Hepatocyte (in vitro differentiated cells): ENCODE data around the gene EXOC6. TPM values are rescaled to one million over a fixed set of nuclear protein-coding genes. Genes with fewer than 3 reads are reported as not detected.
"Not testable (repeated sequence)": the region's sequence is repeated elsewhere in the genome, so short reads cannot be mapped to it uniquely, and the experiment has no call there.

ENCODE experiments used
- DNase-seq: peaks from one replicate; pipeline ENCODE4 v3.0.0-alpha.2; 2016; ENCODE audit warnings: low spot score
- H2AFZ ChIP-seq: fragments of 200-600 bp; sonication (generic); 2 replicates; pipeline ENCODE4 v1.6.0; 2016; ENCODE audit warnings: antibody characterized with exemption, mild to moderate bottlenecking
- H3K27ac ChIP-seq: fragments of 200-600 bp; sonication (generic); 2 replicates; pipeline ENCODE4 v1.5.1; 2016; ENCODE audit warnings: mild to moderate bottlenecking
- H3K27me3 ChIP-seq: fragments of 200-600 bp; sonication (generic); 2 replicates; pipeline ENCODE4 v1.6.1; 2016
- H3K36me3 ChIP-seq: fragments of 200-600 bp; sonication (generic); replicated peaks from 2 replicates; pipeline ENCODE4 v1.5.1; 2016; ENCODE audit warnings: low read depth; ENCODE audit not compliant: insufficient read depth
- H3K4me1 ChIP-seq: fragments of 200-600 bp; sonication (generic); 2 replicates; pipeline ENCODE4 v1.5.1; 2016; ENCODE audit warnings: mild to moderate bottlenecking, moderate library complexity; ENCODE audit not compliant: insufficient read depth
- H3K4me2 ChIP-seq: fragments of 200-600 bp; sonication (generic); 2 replicates; pipeline ENCODE4 v1.6.0; 2016
- H3K4me3 ChIP-seq: fragments of 200-600 bp; sonication (generic); 2 replicates; pipeline ENCODE4 v1.5.1; 2016; ENCODE audit warnings: mild to moderate bottlenecking
- H3K79me2 ChIP-seq: fragments of 200-600 bp; sonication (generic); 2 replicates; pipeline ENCODE4 v1.6.0; 2017; ENCODE audit warnings: mild to moderate bottlenecking
- H3K9me2 ChIP-seq: fragments of 200-600 bp; sonication (generic); replicated peaks from 2 replicates; pipeline ENCODE4 v1.6.0; 2017; ENCODE audit warnings: mild to moderate bottlenecking; ENCODE audit not compliant: insufficient read depth
- H3K9me3 ChIP-seq: fragments of 200-600 bp; sonication (generic); 2 replicates; pipeline ENCODE4 v1.5.1; 2016; ENCODE audit warnings: low read depth, mild to moderate bottlenecking
- H4K20me1 ChIP-seq: fragments of 200-600 bp; sonication (generic); 2 replicates; pipeline ENCODE4 v1.6.0; 2016; ENCODE audit warnings: mild to moderate bottlenecking; ENCODE audit not compliant: insufficient read depth, poor library complexity, severe bottlenecking
- CTCF ChIP-seq: fragments of 200-600 bp; sonication (generic); IDR thresholded peaks from 2 replicates; pipeline ENCODE4 v1.5.1; 2016; ENCODE audit warnings: antibody characterized with exemption, mild to moderate bottlenecking; ENCODE audit not compliant: poor library complexity
- EZH2 ChIP-seq: fragments of 200-600 bp; sonication (generic); IDR thresholded peaks from 2 replicates; pipeline ENCODE4 v1.6.1; 2016; ENCODE audit warnings: antibody characterized with exemption, mild to moderate bottlenecking, borderline replicate concordance
- EZH2phosphoT487 ChIP-seq: fragments of 200-600 bp; sonication (generic); IDR thresholded peaks from one replicate; pipeline ENCODE4 v1.6.1; 2018; ENCODE audit warnings: antibody characterized with exemption, mild to moderate bottlenecking, low read depth, moderate library complexity; ENCODE audit not compliant: unreplicated experiment, severe bottlenecking
- WGBS: methylation state at CpG from one replicate; pipeline ENCODE4 v1.1.6; 2016; ENCODE audit warnings: low lambda C conversion rate; ENCODE audit errors: missing lambda C conversion rate; 5-methylcytosine and 5-hydroxymethylcytosine counted together
- polyA plus RNA-seq: library from polyadenylated mRNA; unstranded; fragments of >200 nt; fragmentation: Nextera tagmentation; extraction: Ambion mirVana; gene quantifications from 2 replicates; pipeline ENCODE4 v1.2.1, GENCODE V29; 2016
- total RNA-seq: library from RNA; depleted of rRNA; stranded (reverse); fragments of >200 nt; gene quantifications from 2 replicates; pipeline ENCODE4 v1.2.3, GENCODE V29; 2014

Gene EXOC6
- total and polyA plus RNA-seq, 2 experiments from 2014 or later = 5.8 to 11.7 TPM

GRCh38 chr10:92907280-92907679, 59.0 kb downstream of the EXOC6 start:
- H3K4me2 ChIP-seq = no peak overlapping the region
- DNase-seq = no peak
- H3K9me3 ChIP-seq = no peaks in the 10 kb centered on the region
- H3K9me2 ChIP-seq = no peaks in the 10 kb centered on the region
- no peaks in the 10 kb centered on the region for H3K36me3 ChIP-seq
- H3K27ac ChIP-seq = no peak overlapping the region
- TF ChIP-seq CTCF = no peak
- TF ChIP-seq EZH2phosphoT487 = no peak
- TF ChIP-seq EZH2 = no peak
- H3K27me3 ChIP-seq = no peaks in the 10 kb centered on the region
- no peaks in the 10 kb centered on the region for H3K4me1 ChIP-seq
- no peak overlapping the region for H3K4me3 ChIP-seq
- 95% methylated on average over 4 of the region's 4 CpGs for WGBS
- H2AFZ ChIP-seq = no peak overlapping the region
- no peaks in the 10 kb centered on the region for H3K79me2 ChIP-seq
- no peaks in the 10 kb centered on the region for H4K20me1 ChIP-seq

GRCh38 chr10:92912631-92913030, 64.3 kb downstream of the EXOC6 start:
- 51% methylated on average over 4 of the region's 4 CpGs for WGBS
- H3K4me3 ChIP-seq, H3K79me2 ChIP-seq, H3K36me3 ChIP-seq, H3K27me3 ChIP-seq, H3K4me1 ChIP-seq, H4K20me1 ChIP-seq, H3K4me2 ChIP-seq, H3K27ac ChIP-seq, H3K9me3 ChIP-seq, DNase-seq, H3K9me2 ChIP-seq, H2AFZ ChIP-seq: not testable (repeated sequence)

GRCh38 chr10:92913973-92914372, 65.7 kb downstream of the EXOC6 start:
- no peaks in the 10 kb centered on the region for H3K9me3 ChIP-seq
- TF ChIP-seq CTCF (no peak), EZH2 (no peak), EZH2phosphoT487 (no peak)
- no peaks in the 10 kb centered on the region for H3K4me1 ChIP-seq
- no peaks in the 10 kb centered on the region for H4K20me1 ChIP-seq
- no peak overlapping the region for H3K4me2 ChIP-seq
- H3K36me3 ChIP-seq = no peaks in the 10 kb centered on the region
- H3K9me2 ChIP-seq = no peaks in the 10 kb centered on the region
- no peak overlapping the region for H3K27ac ChIP-seq
- no peak overlapping the region for H3K4me3 ChIP-seq
- 72% methylated on average over 6 of the region's 6 CpGs for WGBS
- no peaks in the 10 kb centered on the region for H3K79me2 ChIP-seq
- H2AFZ ChIP-seq = no peak overlapping the region
- no peaks in the 10 kb centered on the region for H3K27me3 ChIP-seq
- DNase-seq = no peak

- Histone ChIP-seq H2AFZ (no peak overlapping the region), H3K4me1 (no peaks in the 10 kb centered on the region), H3K4me2 (no peak overlapping the region), H3K27me3 (no peaks in the 10 kb centered on the region), H3K9me3 (no peaks in the 10 kb centered on the region), H3K27ac (no peak overlapping the region), H4K20me1 (no peaks in the 10 kb centered on the region), H3K9me2 (no peaks in the 10 kb centered on the region), H3K4me3 (no peak overlapping the region), H3K79me2 (no peaks in the 10 kb centered on the region), H3K36me3 (no peaks in the 10 kb centered on the region)
- TF ChIP-seq EZH2 (no peak), CTCF (peak; percentile 59), EZH2phosphoT487 (no peak)
- DNase-seq = peak; percentile 79
- 74% methylated on average over 4 of the region's 4 CpGs for WGBS
These were observed 66.4 kb downstream of the EXOC6 start for GRCh38 chr10:92914478-92915325.
